GM19324 (cell line): Measurements from ENCODE around the gene EDEM2.
"Not testable (repeated sequence)": the region's sequence is repeated elsewhere in the genome, so short reads cannot be mapped to it uniquely, and the experiment has no call there.

ENCODE experiments used
- ATAC-seq: cut with Tn5 transposase; IDR thresholded peaks from one replicate; pipeline ENCODE4 v1.9.1; 2021; ENCODE audit warnings: mild to moderate bottlenecking, moderate library complexity; ENCODE audit not compliant: unreplicated experiment, low FRiP score

The EDEM2 gene

DNA sequence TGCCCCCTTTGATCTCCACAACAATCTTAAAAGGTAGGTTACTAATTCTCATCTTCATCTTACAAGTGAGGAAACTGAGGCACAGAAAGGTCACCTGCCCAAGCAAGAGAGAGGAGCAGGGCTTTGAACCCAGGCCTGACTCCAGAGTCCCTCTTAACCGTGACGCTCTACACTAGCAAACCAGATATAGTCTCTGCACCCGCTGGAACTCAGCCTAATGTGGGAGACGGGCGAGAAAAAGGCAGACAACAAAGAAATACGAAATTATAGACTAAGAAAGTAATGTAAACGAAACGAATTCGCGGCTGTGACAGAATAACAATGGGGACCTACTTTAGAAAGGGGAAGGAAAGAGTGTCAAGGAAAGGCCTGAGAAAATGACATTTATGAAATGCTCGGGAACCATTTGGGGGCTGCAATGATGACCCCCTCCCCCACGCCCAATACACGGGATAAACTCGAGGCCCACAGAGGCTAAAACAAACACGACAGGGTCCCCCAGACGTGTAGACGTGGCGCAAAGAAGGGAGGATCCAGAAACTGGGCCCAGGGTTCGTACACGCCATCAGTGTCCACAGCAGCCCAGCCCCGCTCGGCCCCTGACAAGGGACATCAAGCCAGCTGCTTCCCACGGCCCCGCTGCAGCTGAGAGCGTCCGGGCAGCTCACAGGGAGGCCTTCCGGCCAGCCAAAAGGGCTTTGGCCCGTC lies 55.2 kb downstream of the EDEM2 start:
- peak; percentile 31 for ATAC-seq

DNA sequence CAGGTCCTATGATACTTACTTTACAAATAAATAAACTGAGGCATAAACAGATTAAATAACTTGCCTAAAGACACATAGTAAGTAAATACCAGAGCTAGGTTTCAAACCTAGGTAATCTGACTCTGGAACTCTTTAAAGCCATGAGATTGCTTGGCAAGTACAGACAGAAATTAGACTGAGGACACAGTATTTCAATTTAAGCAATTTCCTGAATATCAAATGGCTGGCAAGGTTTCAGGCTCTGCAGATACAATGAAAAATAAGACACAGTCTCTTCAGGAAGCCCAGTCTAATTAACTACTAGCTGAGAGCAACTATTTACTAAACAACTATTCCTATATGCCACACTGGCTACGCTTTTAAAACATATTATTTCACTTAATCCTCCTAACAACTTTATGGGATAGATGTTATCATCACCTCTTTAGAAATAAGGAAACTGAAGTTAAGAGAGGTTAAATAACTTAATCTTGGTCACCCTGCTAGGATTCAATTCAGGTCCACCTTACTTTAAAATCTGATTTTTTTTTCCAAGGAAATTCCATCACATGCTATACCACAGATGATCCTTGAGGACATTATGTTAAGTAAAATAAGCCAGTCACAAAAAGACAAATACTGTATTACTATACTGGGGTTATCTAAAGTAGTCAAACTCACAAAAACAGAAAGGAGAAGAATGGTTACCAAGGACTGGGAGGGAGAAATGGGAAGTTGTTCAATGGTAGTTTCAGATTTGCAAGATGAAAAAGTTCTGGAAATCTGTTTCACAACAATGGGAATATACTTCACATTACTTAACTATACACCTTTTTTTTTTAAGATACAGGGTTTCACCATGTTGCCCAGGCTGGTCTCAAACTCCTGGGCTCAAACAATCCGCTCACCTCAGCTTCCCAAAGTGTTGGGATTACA lies 58.6 kb downstream of the EDEM2 start:
- no peak for ATAC-seq

DNA sequence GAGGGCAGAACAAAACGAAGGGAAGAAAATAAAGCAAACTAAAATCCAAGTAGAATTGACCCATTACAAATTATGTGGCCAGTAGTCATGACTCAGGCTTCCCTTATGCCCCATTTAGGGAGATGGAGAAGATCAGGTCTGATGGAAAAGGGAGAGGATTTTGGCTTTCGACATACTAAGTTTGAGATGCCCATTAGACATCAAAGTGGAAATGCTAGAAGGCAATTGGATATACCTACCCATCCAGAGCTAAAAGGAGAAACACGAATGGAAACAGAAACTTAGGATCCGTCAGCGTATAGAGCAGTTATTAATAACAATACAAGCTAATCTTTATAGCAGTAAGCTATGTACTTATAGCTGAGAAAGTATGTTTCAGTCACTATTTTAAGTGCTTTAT lies 59.3 kb downstream of the EDEM2 start:
- no peak for ATAC-seq

DNA sequence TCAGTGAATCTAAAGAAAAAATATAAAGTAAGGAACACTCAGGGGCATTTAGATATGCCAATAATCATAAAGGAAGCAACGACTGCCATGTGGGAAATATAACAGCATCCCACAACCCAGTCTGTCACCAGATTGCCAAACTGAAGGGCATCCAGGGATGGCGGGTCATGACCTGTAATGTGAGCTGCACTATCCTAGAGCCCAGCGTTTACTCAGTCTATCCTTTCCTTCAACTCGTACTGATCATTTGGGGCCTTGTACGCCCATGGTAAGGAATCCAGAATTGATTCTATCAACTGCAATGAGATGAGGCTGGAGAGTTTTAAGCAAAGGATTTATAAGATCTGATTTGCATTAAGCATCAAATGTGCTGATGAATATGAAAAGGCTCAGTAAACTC lies 59.8 kb downstream of the EDEM2 start:
- no peak for ATAC-seq

DNA sequence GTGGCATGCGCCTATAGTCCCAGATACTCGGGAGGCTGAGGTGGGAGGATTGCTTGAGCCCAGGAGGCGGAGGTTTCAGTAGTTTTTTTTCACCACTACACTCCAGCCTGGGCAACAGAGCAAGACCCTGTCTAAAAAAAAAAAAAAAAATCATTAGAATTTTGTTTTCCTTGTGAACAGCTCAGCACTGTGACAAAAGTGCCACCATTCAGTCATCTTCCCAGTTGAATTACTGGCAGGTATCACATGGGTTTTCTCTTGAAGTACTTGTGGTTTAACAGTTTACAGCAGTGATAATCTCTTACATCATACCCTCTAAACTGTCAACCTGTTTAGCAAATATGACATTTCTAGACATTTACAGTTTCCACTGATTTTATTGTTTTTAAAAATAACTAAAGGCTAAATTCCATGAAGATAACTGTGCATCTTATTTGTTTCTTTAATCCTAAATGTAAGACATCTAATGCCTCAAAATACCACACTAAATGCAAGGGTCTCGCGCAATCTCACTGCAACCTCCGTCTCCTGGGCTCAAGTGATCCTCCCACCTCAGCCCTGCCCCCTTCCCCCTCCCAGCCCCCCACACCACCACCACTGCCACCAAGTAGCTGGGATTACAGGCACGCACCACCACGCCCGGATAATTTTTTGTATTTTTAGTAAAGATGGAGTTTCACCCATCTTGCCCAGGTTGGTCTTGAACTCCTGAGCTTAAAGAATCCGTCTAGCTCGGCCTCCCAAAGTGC lies 61.5 kb downstream of the EDEM2 start:
- ATAC-seq: no peak

DNA sequence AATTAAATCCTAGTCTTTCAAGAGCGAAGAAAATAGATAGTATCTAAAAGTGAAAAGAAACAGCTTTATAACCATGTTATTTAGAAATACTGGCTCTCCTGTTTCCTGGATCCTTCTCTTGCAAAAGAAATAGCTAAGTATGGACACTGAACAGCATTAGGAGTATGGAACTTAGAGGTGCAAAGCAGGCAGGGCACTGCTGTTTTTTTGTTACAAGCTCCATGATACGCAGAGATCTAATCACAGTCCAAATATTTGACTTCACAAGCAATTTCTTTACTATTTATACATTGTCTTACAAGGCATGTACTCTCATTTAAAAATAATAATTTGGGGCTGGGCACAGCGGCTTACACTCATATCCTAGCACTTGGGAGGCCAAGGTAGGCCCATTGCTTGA lies 62.1 kb downstream of the EDEM2 start:
- ATAC-seq: no peak

DNA sequence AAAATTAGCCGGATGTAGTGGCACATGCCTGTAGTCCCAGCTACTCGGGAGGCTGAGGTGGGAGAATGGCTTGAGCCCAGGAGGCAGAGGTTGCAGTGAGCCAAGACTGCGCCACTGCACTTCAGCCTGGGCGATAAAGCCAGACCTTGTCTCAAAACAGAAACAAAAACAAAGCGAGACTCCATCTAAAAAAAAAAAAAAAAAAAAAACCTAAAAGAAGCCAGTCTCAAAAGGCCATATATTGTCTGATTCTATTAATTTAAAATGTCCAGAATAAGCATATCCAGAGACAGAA lies 66.8 kb downstream of the EDEM2 start:
- not testable (repeated sequence) for ATAC-seq

DNA sequence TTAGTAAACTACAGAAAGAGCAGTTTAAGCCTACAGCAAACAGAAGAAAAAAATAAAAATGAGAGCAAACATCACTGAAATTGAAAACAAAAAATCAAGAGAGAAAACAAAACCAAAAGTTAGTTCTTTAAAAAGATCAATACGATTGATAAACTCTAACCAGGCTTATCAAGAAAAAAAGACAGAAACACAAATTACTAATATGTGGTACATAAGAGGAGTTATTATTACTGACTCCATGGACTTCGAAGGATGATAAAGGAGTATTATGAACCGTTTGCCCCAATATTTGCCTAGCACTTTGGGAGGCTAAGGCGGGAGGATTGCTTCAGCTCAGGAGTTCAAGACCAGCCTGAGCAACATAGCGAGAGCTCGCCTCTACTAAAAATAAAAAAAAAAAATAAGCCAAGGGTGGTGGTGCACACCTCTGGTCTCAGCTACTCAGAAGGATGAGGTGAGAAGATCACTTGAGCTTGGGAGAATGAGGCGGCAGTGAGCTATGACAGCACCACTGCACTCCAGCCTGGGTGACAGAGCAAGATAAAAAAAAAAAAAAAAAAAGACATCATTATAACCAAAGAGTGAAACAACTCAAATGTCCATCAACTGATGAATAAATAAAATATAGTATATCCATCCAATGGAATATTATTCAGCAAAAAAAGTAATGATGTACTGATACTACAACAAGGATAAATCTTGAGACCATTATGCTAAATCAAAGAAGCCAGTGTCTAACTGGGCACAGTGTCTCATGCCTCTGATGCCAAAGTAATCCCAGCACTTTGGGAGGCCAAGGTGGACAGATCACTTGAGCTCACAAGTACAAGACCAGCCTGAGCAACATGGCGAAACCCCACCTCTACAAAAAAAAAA lies 67.4 kb downstream of the EDEM2 start:
- no peak for ATAC-seq

DNA sequence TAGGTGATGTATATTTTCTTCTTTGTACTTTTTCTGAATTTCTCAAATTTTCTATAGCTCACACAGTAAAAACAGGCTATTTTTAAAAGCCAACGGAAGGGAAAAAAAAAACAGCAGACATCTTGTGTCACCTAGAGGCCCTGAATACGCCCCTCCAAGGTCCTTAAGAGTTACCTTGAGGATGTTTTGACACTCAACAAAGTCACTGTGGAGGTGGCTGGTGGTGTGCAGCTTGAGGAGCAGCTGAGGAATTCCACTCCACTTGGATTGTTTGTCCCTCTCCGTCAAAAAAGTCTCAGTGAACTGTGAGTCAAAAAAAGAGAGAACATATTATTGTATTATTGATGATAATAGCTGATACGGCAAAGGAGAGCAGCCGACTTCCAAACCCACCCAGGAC lies 69.3 kb downstream of the EDEM2 start:
- ATAC-seq: no peak

DNA sequence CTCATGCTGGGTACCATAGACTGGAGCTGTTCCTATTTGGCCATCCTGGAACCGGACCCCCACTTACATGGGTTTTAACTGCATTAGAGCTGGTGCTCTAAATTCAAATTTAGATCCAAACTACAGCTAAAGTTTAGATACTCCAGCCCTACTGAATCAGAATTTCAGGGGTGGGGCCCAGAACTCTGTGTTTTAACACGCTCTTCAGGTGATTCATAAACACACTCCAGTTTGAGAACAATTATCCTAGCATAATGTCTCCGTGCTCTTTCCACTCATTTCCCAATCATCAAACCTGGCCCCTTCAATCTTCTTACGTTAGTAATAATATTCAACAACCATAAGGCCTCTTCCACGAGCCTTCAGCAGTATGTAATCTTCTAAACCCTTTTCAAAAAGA lies 69.8 kb downstream of the EDEM2 start:
- no peak for ATAC-seq

DNA sequence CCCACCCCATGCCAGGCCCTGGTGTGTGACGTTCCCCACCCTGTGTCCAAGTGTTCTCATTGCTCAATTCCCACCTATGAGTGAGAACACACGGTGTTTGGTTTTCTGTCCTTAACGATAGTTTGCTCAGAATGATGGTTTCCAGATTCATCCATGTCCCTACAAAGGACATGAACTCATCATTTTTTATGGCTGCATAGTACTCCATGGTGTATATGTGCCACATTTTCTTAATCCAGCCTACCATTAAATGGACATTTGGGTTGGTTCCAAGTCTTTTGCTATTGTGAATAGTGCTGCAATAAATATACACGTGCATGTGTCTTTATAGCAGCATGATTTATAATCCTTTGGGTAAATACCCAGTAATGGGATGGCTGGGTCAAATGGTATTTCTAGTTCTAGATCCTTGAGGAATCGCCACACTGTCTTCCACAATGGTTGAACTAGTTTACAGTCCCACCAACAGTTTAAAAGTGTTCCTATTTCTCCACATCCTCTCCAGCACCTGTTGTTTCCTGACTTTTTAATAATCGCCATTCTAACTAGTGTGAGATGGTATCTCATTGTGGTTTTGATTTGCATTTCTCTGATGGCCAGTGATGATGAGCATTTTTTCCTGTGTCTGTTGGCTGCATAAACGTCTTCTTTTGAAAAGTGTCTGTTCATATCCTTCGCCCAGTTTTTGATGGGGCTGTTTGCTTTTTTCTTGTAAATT lies 75.5 kb downstream of the EDEM2 start:
- ATAC-seq: not testable (repeated sequence)

DNA sequence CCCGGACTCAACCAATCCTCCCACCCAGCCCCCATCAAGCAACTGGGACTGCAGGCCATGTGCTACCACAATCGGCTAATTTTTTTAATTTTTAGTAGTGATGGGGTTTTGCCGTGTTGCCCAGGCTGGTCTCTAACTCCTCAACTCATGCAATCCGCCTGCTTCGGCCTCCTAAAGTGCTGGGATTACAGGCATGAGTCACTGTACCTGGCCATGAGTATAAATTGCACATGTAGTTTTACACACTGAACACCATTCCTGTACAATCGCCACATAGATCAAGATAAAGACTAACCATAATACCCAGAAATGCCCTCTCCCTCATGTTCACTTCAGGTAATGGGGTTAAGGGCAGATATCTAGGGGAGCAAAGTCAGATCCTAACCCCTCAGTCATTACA lies 80.9 kb downstream of the EDEM2 start:
- no peak for ATAC-seq
